ENCODE results near the gene ZMYND15. TPM values are rescaled to one million over a fixed set of nuclear protein-coding genes. Genes with fewer than 3 reads are reported as not detected.

Gene ZMYND15
- polyA plus RNA-seq, 2 of the 4 experiments (the other 2 are of a cell fraction), result 0.16 to 0.19 TPM

DNA sequence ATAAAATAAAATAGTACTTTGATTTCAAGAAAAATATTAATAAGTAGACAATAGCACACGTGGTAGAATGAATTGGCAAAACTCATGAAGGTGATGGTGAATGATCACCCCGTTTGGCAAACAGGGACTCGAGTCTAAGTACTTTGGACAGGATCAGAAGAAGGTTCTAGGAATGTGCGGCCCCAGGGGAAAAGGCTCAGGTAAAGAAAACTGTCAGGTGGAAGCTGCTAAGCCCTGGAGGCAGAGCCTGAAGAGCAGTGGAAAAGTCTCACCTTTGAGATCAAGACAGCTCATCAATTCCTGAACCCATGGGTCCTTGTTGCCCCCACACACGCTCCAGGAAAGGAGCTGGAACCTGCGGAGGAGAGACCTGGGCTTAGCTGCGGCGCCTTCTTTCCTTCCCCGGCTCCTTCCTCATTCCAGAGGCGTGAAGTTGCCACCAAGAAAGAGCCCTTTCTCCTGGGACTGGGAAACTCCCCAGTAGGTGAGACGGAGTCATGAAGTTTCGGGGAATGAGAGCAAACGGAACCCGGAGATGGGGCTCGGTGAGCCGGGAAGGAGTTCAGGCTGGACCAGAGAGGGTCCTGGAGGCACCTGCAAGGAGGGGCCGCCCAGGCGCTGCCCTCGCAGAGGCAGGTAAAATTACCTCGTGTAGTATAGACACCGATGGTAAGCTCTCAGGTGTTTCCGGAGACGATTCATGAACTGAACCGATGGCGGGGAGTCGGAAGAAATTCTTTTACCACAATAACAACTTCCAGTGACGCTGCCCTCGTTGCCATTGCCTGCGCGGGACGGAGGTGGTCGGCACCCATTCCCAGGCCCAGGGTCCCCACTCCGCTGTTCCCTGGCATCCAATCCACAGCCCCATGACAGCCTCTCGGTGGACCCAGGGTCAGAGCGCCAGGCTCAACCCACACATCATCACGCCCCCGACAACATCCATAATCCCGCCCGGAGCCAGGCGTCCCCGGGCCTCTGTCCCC, 1.2 kb upstream of the ZMYND15 start:
- DNase-seq (ENCODE audit: low read depth in 1 of 2, low spot score in 1 of 2) (no peak), FAIRE-seq (no peak), ATAC-seq (peak in 1 of 2 experiments; percentile 6; a peak in 2 of 6 replicates)
- ChIA-PET POLR2A (interaction anchor here (1.0 to 1.8 kb wide), 2 partner anchors 28 to 52 kb away, joined by 3 to 6 read pairs; no protein-coding TSS in a partner anchor), CTCF (interaction anchor here (0.6 to 10.2 kb wide), 6 partner anchors 10 to 172 kb away, joined by 3 to 115 read pairs (median 3); partner anchors contain the start of genes ARRB2, GLTPD2 and VMO1)
- no peaks in the 10 kb centered on the region for H3K9me3 ChIP-seq
- peak overlapping the region; percentile 99 for H3K4me2 ChIP-seq
- H3K27ac ChIP-seq, result peak overlapping the region; percentile 79 to 87; a peak in 5 of 6 replicates
- 75% methylated on average over 41 of the region's 41 CpGs for WGBS (ENCODE audit: missing lambda C conversion rate)
- TF ChIP-seq RAD21 (conservative IDR thresholded peaks at IDR 0.05 in 1 of 2, IDR thresholded peaks at IDR 0.05 in 1 of 2), result no peak
- TF ChIP-seq, protein P1, sequence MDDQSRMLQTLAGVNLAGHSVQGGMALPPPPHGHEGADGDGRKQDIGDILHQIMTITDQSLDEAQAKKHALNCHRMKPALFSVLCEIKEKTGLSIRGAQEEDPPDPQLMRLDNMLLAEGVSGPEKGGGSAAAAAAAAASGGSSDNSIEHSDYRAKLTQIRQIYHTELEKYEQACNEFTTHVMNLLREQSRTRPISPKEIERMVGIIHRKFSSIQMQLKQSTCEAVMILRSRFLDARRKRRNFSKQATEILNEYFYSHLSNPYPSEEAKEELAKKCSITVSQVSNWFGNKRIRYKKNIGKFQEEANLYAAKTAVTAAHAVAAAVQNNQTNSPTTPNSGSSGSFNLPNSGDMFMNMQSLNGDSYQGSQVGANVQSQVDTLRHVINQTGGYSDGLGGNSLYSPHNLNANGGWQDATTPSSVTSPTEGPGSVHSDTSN (IDR thresholded peaks at IDR 0.05), result no peak
- TF ChIP-seq ZC3H11A (IDR thresholded peaks at IDR 0.05), result no peak
- no peak for TF ChIP-seq ZNF302 (CRISPR knock-in tag; IDR thresholded peaks at IDR 0.05)
- no peak for TF ChIP-seq CEBPB (IDR thresholded peaks at IDR 0.05)
- no peak for TF ChIP-seq MAFK (IDR thresholded peaks at IDR 0.05; ENCODE audit: partially characterized antibody)
- TF ChIP-seq, protein P2, sequence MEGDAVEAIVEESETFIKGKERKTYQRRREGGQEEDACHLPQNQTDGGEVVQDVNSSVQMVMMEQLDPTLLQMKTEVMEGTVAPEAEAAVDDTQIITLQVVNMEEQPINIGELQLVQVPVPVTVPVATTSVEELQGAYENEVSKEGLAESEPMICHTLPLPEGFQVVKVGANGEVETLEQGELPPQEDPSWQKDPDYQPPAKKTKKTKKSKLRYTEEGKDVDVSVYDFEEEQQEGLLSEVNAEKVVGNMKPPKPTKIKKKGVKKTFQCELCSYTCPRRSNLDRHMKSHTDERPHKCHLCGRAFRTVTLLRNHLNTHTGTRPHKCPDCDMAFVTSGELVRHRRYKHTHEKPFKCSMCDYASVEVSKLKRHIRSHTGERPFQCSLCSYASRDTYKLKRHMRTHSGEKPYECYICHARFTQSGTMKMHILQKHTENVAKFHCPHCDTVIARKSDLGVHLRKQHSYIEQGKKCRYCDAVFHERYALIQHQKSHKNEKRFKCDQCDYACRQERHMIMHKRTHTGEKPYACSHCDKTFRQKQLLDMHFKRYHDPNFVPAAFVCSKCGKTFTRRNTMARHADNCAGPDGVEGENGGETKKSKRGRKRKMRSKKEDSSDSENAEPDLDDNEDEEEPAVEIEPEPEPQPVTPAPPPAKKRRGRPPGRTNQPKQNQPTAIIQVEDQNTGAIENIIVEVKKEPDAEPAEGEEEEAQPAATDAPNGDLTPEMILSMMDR (IDR thresholded peaks at IDR 0.05), result no peak
- TF ChIP-seq EP300 (IDR thresholded peaks at IDR 0.05), result no peak
- no peak for TF ChIP-seq MAX (IDR thresholded peaks at IDR 0.05)
- TF ChIP-seq, protein P3, sequence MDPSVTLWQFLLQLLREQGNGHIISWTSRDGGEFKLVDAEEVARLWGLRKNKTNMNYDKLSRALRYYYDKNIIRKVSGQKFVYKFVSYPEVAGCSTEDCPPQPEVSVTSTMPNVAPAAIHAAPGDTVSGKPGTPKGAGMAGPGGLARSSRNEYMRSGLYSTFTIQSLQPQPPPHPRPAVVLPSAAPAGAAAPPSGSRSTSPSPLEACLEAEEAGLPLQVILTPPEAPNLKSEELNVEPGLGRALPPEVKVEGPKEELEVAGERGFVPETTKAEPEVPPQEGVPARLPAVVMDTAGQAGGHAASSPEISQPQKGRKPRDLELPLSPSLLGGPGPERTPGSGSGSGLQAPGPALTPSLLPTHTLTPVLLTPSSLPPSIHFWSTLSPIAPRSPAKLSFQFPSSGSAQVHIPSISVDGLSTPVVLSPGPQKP (IDR thresholded peaks at IDR 0.05; ENCODE audit: low read depth, low read length), result no peak
- TF ChIP-seq, protein P4, sequence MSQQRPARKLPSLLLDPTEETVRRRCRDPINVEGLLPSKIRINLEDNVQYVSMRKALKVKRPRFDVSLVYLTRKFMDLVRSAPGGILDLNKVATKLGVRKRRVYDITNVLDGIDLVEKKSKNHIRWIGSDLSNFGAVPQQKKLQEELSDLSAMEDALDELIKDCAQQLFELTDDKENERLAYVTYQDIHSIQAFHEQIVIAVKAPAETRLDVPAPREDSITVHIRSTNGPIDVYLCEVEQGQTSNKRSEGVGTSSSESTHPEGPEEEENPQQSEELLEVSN (IDR thresholded peaks at IDR 0.05; ENCODE audit: borderline replicate concordance, low read depth), result no peak
- no peak for TF ChIP-seq REST (IDR thresholded peaks at IDR 0.05)
- no peak for TF ChIP-seq EHMT2 (IDR thresholded peaks at IDR 0.05; ENCODE audit: low read depth)
- no peak for TF ChIP-seq HOXA7 (CRISPR knock-in tag; IDR thresholded peaks at IDR 0.05)
- peaks cover 9% of the 10 kb centered on the region for H3K4me1 ChIP-seq
- H3K4me3 ChIP-seq, result peak overlapping the region; percentile 86

Measured in A549 (cell line).